ENCODE measurements around the gene TAF3. TPM values are rescaled to one million over a fixed set of nuclear protein-coding genes. Genes with fewer than 3 reads are reported as not detected.
"Not testable (repeated sequence)": the region's sequence is repeated elsewhere in the genome, so short reads cannot be mapped to it uniquely, and the experiment has no call there.

TAF3 gene
- 10 to 100 TPM; 16.8 to 17.0 TPM for total RNA-seq

- Mint-ChIP-seq H3K4me3 (peak within 1 kb of the TSS; percentile 97), H3K27me3 (no peaks in the 10 kb centered on the region), H3K36me3 (peaks cover 5% of the 10 kb centered on the region), H3K9me3 (no peaks in the 10 kb centered on the region), H3K27ac (peak within 1 kb of the TSS; percentile 85), H3K4me1 (peaks cover 26% of the 10 kb centered on the region)
- DNase-seq = peak; percentile 95
These were observed at the start of gene TAF3 for GRCh38 chr10:7818295-7819120. Gene TAF3, plus strand, starts transcription at chr10:7818505. Its CDS starts 205 bp downstream, at chr10:7818710.

- H3K4me3 Mint-ChIP-seq = no peak overlapping the region
- H3K9me3 Mint-ChIP-seq = no peaks in the 10 kb centered on the region
- H3K36me3 Mint-ChIP-seq = peaks cover 26% of the 10 kb centered on the region
- H3K27me3 Mint-ChIP-seq = no peaks in the 10 kb centered on the region
- no peaks in the 10 kb centered on the region for H3K4me1 Mint-ChIP-seq
- no peak overlapping the region for H3K27ac Mint-ChIP-seq
- no peak for DNase-seq
These were observed 44.2 kb upstream of the TAF3 start for GRCh38 chr10:7773845-7774801.

GRCh38 chr10:7776777-7777176 is 41.5 kb upstream of the TAF3 start:
- Mint-ChIP-seq H3K27ac (no peak overlapping the region), H3K9me3 (no peaks in the 10 kb centered on the region), H3K4me3 (no peak overlapping the region), H3K4me1 (peaks cover 2% of the 10 kb centered on the region), H3K36me3 (peaks cover 37% of the 10 kb centered on the region), H3K27me3 (no peaks in the 10 kb centered on the region)
- DNase-seq = no peak

- H3K27ac Mint-ChIP-seq, DNase-seq, H3K4me3 Mint-ChIP-seq, H3K27me3 Mint-ChIP-seq, H3K9me3 Mint-ChIP-seq: not testable (repeated sequence)
- Mint-ChIP-seq H3K4me1 (peaks cover 17% of the 10 kb centered on the region), H3K36me3 (peaks cover 28% of the 10 kb centered on the region)
These were observed 36.1 kb upstream of the TAF3 start for GRCh38 chr10:7782194-7782593.

GRCh38 chr10:7786430-7786829 is 31.9 kb upstream of the TAF3 start:
- H3K4me1 Mint-ChIP-seq = peaks cover 28% of the 10 kb centered on the region
- H3K27ac Mint-ChIP-seq = no peak overlapping the region
- no peaks in the 10 kb centered on the region for H3K9me3 Mint-ChIP-seq
- peaks cover 19% of the 10 kb centered on the region for H3K36me3 Mint-ChIP-seq
- H3K27me3 Mint-ChIP-seq = no peaks in the 10 kb centered on the region
- no peak overlapping the region for H3K4me3 Mint-ChIP-seq
- no peak for DNase-seq

GRCh38 chr10:7787150-7787856 is 31.0 kb upstream of the TAF3 start:
- no peak overlapping the region for H3K4me3 Mint-ChIP-seq
- peaks cover 36% of the 10 kb centered on the region for H3K4me1 Mint-ChIP-seq
- no peaks in the 10 kb centered on the region for H3K27me3 Mint-ChIP-seq
- no peak overlapping the region for H3K27ac Mint-ChIP-seq
- no peaks in the 10 kb centered on the region for H3K9me3 Mint-ChIP-seq
- no peak for DNase-seq
- peaks cover 27% of the 10 kb centered on the region for H3K36me3 Mint-ChIP-seq

GRCh38 chr10:7787857-7788638 is 30.3 kb upstream of the TAF3 start, which contains the start of the genes ATP5F1C and KIN:
Gene ATP5F1C, plus strand, starts transcription at chr10:7788177. Its CDS starts 31 bp downstream, at chr10:7788208.
Gene KIN, minus strand, starts transcription at chr10:7787993. Its CDS starts 60 bp downstream, at chr10:7787933.
- no peak within 1 kb of the TSS for H3K4me3 Mint-ChIP-seq
- H3K36me3 Mint-ChIP-seq = peaks cover 29% of the 10 kb centered on the region
- H3K27me3 Mint-ChIP-seq = no peaks in the 10 kb centered on the region
- no peak within 1 kb of the TSS for H3K27ac Mint-ChIP-seq
- H3K9me3 Mint-ChIP-seq = no peaks in the 10 kb centered on the region
- DNase-seq = peak; percentile 96
- peaks cover 40% of the 10 kb centered on the region for H3K4me1 Mint-ChIP-seq

- Mint-ChIP-seq H3K4me1 (peaks cover 43% of the 10 kb centered on the region), H3K9me3 (no peaks in the 10 kb centered on the region), H3K27ac (no peak overlapping the region), H3K27me3 (no peaks in the 10 kb centered on the region), H3K4me3 (no peak overlapping the region), H3K36me3 (peaks cover 33% of the 10 kb centered on the region)
- DNase-seq = peak; percentile 20
These were observed 29.5 kb upstream of the TAF3 start for GRCh38 chr10:7788639-7789286.

GRCh38 chr10:7789390-7789789 is 28.9 kb upstream of the TAF3 start:
- Mint-ChIP-seq H3K4me3 (no peak overlapping the region), H3K9me3 (no peaks in the 10 kb centered on the region), H3K36me3 (peaks cover 35% of the 10 kb centered on the region), H3K27me3 (no peaks in the 10 kb centered on the region), H3K27ac (no peak overlapping the region), H3K4me1 (peaks cover 45% of the 10 kb centered on the region)
- no peak for DNase-seq

GRCh38 chr10:7792541-7792940 is 25.8 kb upstream of the TAF3 start:
- Mint-ChIP-seq H3K27me3 (no peaks in the 10 kb centered on the region), H3K9me3 (no peaks in the 10 kb centered on the region), H3K36me3 (peaks cover 53% of the 10 kb centered on the region), H3K27ac (no peak overlapping the region), H3K4me1 (peaks cover 59% of the 10 kb centered on the region), H3K4me3 (no peak overlapping the region)
- no peak for DNase-seq

GRCh38 chr10:7794251-7795026 is 23.9 kb upstream of the TAF3 start:
- H3K27me3 Mint-ChIP-seq = no peaks in the 10 kb centered on the region
- peaks cover 59% of the 10 kb centered on the region for H3K4me1 Mint-ChIP-seq
- no peak overlapping the region for H3K27ac Mint-ChIP-seq
- DNase-seq = no peak
- no peak overlapping the region for H3K4me3 Mint-ChIP-seq
- H3K9me3 Mint-ChIP-seq = no peaks in the 10 kb centered on the region
- peaks cover 57% of the 10 kb centered on the region for H3K36me3 Mint-ChIP-seq

GRCh38 chr10:7795605-7796004 is 22.7 kb upstream of the TAF3 start:
- no peak for DNase-seq
- peaks cover 57% of the 10 kb centered on the region for H3K36me3 Mint-ChIP-seq
- H3K9me3 Mint-ChIP-seq = no peaks in the 10 kb centered on the region
- H3K4me3 Mint-ChIP-seq = no peak overlapping the region
- H3K27me3 Mint-ChIP-seq = no peaks in the 10 kb centered on the region
- peak overlapping the region; percentile 18 for H3K27ac Mint-ChIP-seq
- peaks cover 53% of the 10 kb centered on the region for H3K4me1 Mint-ChIP-seq

GRCh38 chr10:7797582-7797981 is 20.7 kb upstream of the TAF3 start:
- H3K27ac Mint-ChIP-seq = peak overlapping the region; percentile 54
- H3K9me3 Mint-ChIP-seq = no peaks in the 10 kb centered on the region
- H3K4me1 Mint-ChIP-seq = peaks cover 37% of the 10 kb centered on the region
- DNase-seq = peak; percentile 4
- no peaks in the 10 kb centered on the region for H3K27me3 Mint-ChIP-seq
- H3K36me3 Mint-ChIP-seq = peaks cover 41% of the 10 kb centered on the region
- H3K4me3 Mint-ChIP-seq = no peak overlapping the region
